ENCODE data around the gene HMX3.

DNA sequence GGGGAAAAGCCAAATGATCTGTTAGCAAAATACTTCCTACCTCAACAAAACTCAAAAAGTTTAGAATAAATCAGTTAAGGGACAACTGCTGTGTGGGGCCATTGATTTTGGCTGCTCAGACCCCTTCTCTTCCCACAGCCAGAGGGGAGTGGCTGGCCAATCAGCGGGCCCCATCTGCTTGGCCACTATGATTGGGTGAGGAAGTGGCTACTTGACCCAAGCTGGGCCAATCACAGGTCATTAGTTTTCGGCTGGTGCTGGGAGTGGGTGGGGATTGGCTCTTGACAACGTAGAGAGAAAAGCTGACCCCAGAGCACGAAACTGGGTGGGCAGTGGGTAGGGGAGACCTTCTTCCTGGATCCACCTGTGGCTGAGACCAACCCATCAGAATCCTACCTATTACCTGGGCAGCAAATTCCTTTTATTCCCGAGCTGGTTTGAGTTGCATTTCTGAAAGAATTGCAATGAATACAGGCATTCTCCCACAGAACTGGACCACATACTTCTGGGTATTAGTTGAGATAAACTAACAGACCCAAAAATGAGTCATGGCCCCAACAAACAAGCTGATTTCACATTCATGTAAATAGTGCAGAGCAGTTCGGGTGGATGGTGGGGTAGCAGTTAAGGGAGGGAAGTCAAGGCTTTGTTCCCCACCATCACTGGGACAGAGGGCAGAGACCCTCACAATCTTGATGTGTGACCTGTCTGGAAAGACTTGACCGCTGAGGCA is 35.6 kb upstream of the HMX3 start:
- TF ChIP-seq CTCF (IDR thresholded peaks at IDR 0.05; ENCODE audit: borderline replicate concordance, extremely low read depth, low read length, poor library complexity, severe bottlenecking) (no peak), EZH2 (IDR thresholded peaks at IDR 0.05; ENCODE audit: borderline replicate concordance, low read depth, low read length, severe bottlenecking) (no peak)

Data from DND-41 (cell line).